HepG2 (cell line): ENCODE measurements around the gene TMEM165. TPM values are rescaled to one million over a fixed set of nuclear protein-coding genes. Genes with fewer than 3 reads are reported as not detected.

Experiments used
- ERF ChIP-seq: IDR thresholded peaks from 2 replicates; pipeline ENCODE4 v1.6.1; 2018; ENCODE audit warnings: missing biosample characterization, missing genetic modification reagents
- ISL2 ChIP-seq: sonication (generic); formaldehyde crosslinking; IDR thresholded peaks from 2 replicates; pipeline ENCODE4 v1.5.0; 2020; ENCODE audit warnings: missing genetic modification reagents
- KDM6A ChIP-seq: IDR thresholded peaks from 2 replicates; pipeline ENCODE4 v1.6.1; 2016; ENCODE audit warnings: low read depth
- NR2F1 ChIP-seq, 2 experiments: fragments of 450-650 bp in 1 of 2; formaldehyde crosslinking in 1 of 2; IDR thresholded peaks; 2 replicates each; pipeline versions ENCODE4 v1.5.0 to v1.6.1; 2016 to 2020; ENCODE audit warnings: mild to moderate bottlenecking in 1 of 2, missing compliant biosample characterization in 1 of 2, missing genetic modification reagents in 1 of 2, moderate library complexity in 1 of 2
- SAP130 ChIP-seq: IDR thresholded peaks from 2 replicates; pipeline ENCODE4 v1.6.1; 2016; ENCODE audit warnings: low read depth
- ZNF224 ChIP-seq: sonication (generic); formaldehyde crosslinking; IDR thresholded peaks from 2 replicates; pipeline ENCODE4 v1.5.0; 2020; ENCODE audit warnings: mild to moderate bottlenecking, missing genetic modification reagents
- ZNF383 ChIP-seq: sonication (generic); formaldehyde crosslinking; IDR thresholded peaks from 2 replicates; pipeline ENCODE4 v1.4.0; 2020; ENCODE audit warnings: missing genetic modification reagents, mild to moderate bottlenecking, borderline replicate concordance
- ZNF550 ChIP-seq: sonication (generic); formaldehyde crosslinking; IDR thresholded peaks from 2 replicates; pipeline ENCODE4 v1.4.0; 2020; ENCODE audit warnings: mild to moderate bottlenecking, missing genetic modification reagents, borderline replicate concordance
- polyA plus RNA-seq, 8 experiments: library from polyadenylated mRNA; depleted of rRNA in 3 of 8; stranded (reverse) in 7 of 8; unstranded in 1 of 8; fragments of >200 nt; fragmentation: Illumina TruSeq in 4 of 8; extraction: Trizol in 4 of 8; gene quantifications; 2 replicates each; pipeline versions ENCODE4 v1.2.1 to v1.2.3, GENCODE V29; 2011 to 2016; ENCODE audit warnings: low read depth in 4 of 8, missing spikeins in 1 of 8, mixed read lengths in 1 of 8; ENCODE audit not compliant: insufficient read depth in 1 of 8
- total RNA-seq, 5 experiments: library from RNA; depleted of rRNA; stranded (reverse); fragments of >200 nt; fragmentation: Illumina TruSeq; extraction: Trizol; gene quantifications; 2 replicates each; pipeline ENCODE4 v1.2.3, GENCODE V29; 2016; ENCODE audit warnings: low read depth in 1 of 5
- TF ChIP-seq, protein P1 (sequence below): sonication (generic); formaldehyde crosslinking; IDR thresholded peaks from 2 replicates; pipeline ENCODE4 v1.5.0; 2020; ENCODE audit warnings: mild to moderate bottlenecking, missing genetic modification reagents
- TF ChIP-seq, protein P2 (sequence below): sonication (generic); formaldehyde crosslinking; IDR thresholded peaks from 2 replicates; pipeline ENCODE4 v1.4.0; 2020; ENCODE audit warnings: mild to moderate bottlenecking, missing genetic modification reagents
- TF ChIP-seq, protein P3 (sequence below): IDR thresholded peaks from 2 replicates; pipeline ENCODE4 v1.6.1; 2016; ENCODE audit warnings: missing compliant biosample characterization, missing genetic modification reagents, borderline replicate concordance
- TF ChIP-seq, protein P4 (sequence below): sonication (generic); formaldehyde crosslinking; IDR thresholded peaks from 2 replicates; pipeline ENCODE4 v1.4.0; 2020; ENCODE audit warnings: mild to moderate bottlenecking, missing genetic modification reagents
- TF ChIP-seq, protein P5 (sequence below): sonication (generic); formaldehyde crosslinking; IDR thresholded peaks from 2 replicates; pipeline ENCODE4 v1.9.0; 2022; ENCODE audit warnings: low read depth, missing genetic modification reagents

Gene TMEM165
- total and polyA plus RNA-seq, 2 of the 13 experiments (the other 11 are each of a cell fraction or from before 2014, with no cell fraction given), result 54.6 to 103 TPM

DNA sequence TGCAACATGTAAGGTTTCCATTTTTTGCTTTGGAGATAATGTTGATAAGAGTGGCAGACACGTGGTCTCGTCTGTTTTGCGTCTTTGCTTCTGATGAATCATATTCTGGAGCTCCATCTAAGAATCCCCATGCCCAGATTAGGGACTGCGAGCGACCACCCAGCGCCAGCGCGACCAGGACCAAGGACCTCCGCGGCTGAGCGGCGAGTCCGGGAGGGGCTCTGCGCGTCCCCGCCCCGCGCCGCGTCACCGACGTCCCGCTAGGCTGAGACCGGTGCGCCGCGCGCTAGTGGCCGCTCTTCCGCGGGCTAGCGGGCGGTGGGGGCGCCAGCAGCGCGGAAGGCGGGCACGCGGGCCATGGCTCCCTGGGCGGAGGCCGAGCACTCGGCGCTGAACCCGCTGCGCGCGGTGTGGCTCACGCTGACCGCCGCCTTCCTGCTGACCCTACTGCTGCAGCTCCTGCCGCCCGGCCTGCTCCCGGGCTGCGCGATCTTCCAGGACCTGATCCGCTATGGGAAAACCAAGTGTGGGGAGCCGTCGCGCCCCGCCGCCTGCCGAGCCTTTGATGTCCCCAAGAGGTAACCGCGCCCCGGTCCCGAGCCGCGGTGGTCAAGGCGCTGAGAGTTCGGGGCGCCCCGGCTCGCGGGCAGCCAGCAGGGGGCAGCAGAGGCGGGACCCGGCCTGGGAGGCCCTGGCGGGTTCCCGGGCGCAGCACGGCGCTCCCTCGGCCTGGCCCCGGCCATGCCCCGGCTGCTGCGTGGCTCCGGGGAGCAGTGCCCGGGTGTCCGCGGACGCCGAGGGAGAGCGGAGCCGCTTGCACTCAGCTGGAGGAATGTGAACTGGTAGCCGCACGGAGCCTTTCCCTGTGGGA, 49.5 kb upstream of the TMEM165 start, which contains the start of gene SRD5A3 (continued):
- TF ChIP-seq ERF (peak; percentile 59; the same call in 1 of the 2 replicates), SAP130 (peak; percentile 71), ISL2 (no peak; the same call in none of the 2 replicates), ZNF383 (CRISPR knock-in tag) (no peak), NR2F1 (CRISPR knock-in tag; IDR thresholded peaks at IDR 0.05) (no peak), ZNF224 (CRISPR knock-in tag) (0 out of 2 replicates have a peak, but pooled peaks have one; percentile 43), KDM6A (CRISPR knock-in tag) (no peak), ZNF550 (CRISPR knock-in tag) (no peak)
- TF ChIP-seq, protein P1, sequence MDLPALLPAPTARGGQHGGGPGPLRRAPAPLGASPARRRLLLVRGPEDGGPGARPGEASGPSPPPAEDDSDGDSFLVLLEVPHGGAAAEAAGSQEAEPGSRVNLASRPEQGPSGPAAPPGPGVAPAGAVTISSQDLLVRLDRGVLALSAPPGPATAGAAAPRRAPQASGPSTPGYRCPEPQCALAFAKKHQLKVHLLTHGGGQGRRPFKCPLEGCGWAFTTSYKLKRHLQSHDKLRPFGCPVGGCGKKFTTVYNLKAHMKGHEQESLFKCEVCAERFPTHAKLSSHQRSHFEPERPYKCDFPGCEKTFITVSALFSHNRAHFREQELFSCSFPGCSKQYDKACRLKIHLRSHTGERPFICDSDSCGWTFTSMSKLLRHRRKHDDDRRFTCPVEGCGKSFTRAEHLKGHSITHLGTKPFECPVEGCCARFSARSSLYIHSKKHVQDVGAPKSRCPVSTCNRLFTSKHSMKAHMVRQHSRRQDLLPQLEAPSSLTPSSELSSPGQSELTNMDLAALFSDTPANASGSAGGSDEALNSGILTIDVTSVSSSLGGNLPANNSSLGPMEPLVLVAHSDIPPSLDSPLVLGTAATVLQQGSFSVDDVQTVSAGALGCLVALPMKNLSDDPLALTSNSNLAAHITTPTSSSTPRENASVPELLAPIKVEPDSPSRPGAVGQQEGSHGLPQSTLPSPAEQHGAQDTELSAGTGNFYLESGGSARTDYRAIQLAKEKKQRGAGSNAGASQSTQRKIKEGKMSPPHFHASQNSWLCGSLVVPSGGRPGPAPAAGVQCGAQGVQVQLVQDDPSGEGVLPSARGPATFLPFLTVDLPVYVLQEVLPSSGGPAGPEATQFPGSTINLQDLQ (CRISPR knock-in tag), result no peak
- TF ChIP-seq, protein P2, sequence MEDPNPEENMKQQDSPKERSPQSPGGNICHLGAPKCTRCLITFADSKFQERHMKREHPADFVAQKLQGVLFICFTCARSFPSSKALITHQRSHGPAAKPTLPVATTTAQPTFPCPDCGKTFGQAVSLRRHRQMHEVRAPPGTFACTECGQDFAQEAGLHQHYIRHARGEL (CRISPR knock-in tag), result no peak
- TF ChIP-seq, protein P3, sequence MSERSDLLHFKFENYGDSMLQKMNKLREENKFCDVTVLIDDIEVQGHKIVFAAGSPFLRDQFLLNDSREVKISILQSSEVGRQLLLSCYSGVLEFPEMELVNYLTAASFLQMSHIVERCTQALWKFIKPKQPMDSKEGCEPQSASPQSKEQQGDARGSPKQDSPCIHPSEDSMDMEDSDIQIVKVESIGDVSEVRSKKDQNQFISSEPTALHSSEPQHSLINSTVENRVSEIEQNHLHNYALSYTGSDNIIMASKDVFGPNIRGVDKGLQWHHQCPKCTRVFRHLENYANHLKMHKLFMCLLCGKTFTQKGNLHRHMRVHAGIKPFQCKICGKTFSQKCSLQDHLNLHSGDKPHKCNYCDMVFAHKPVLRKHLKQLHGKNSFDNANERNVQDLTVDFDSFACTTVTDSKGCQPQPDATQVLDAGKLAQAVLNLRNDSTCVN (CRISPR knock-in tag), result peak; percentile 36; the same call in 1 of the 2 replicates
- TF ChIP-seq, protein P4, sequence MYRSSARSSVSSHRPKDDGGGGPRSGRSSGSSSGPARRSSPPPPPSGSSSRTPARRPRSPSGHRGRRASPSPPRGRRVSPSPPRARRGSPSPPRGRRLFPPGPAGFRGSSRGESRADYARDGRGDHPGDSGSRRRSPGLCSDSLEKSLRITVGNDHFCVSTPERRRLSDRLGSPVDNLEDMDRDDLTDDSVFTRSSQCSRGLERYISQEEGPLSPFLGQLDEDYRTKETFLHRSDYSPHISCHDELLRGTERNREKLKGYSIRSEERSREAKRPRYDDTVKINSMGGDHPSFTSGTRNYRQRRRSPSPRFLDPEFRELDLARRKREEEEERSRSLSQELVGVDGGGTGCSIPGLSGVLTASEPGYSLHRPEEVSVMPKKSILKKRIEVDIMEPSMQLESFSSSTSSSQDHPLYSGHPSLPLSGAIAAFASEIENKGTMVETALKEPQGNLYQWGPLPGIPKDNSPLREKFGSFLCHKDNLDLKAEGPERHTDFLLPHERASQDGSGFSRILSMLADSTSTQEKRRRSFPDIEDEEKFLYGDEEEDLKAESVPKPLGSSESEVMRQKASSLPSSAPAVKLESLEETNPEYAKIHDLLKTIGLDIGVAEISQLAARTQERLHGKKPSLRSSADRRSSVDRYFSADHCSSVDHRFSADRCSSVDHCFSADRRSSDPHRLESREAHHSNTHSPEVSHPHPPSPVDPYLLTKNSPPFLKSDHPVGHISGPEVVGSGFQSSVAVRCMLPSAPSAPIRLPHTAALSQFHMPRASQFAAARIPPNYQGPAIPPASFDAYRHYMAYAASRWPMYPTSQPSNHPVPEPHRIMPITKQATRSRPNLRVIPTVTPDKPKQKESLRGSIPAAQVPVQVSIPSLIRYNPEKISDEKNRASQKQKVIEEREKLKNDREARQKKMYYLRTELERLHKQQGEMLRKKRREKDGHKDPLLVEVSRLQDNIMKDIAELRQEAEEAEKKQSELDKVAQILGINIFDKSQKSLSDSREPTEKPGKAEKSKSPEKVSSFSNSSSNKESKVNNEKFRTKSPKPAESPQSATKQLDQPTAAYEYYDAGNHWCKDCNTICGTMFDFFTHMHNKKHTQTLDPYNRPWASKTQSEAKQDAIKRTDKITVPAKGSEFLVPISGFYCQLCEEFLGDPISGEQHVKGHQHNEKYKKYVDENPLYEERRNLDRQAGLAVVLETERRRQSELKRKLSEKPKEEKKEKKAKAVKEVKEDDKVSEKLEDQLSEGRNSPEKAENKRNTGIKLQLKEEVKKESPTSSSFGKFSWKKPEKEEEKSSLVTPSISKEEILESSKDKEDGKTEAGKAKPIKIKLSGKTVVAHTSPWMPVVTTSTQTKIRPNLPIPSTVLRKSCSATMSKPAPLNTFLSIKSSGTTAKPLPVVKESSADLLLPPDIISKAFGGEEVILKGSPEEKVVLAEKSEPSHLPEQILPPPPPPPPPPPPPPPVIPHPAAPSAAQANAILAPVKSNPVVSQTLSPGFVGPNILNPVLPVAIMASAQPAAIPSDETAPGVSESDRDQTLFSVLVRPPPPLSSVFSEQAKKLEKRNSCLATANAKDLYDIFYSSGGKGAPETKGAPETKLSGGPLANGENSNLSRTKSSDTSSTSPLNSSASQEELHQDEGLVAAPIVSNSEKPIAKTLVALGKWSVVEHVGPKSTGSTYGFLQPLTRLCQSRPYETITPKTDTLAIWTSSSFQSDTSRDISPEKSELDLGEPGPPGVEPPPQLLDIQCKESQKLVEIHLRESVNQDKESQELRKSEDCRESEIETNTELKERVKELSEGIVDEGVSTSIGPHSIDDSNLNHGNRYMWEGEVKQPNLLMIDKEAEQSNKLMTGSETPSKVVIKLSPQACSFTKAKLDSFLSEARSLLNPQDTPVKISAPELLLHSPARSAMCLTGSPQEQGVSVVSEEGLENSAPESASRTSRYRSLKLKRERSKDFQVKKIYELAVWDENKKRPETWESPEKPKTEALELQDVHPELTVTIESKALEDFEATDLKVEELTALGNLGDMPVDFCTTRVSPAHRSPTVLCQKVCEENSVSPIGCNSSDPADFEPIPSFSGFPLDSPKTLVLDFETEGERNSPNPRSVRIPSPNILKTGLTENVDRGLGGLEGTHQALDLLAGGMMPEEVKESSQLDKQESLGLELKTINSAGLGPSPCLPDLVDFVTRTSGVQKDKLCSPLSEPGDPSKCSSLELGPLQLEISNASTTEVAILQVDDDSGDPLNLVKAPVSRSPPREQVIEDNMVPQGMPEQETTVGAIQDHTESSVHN, result no peak
- TF ChIP-seq, protein P5, sequence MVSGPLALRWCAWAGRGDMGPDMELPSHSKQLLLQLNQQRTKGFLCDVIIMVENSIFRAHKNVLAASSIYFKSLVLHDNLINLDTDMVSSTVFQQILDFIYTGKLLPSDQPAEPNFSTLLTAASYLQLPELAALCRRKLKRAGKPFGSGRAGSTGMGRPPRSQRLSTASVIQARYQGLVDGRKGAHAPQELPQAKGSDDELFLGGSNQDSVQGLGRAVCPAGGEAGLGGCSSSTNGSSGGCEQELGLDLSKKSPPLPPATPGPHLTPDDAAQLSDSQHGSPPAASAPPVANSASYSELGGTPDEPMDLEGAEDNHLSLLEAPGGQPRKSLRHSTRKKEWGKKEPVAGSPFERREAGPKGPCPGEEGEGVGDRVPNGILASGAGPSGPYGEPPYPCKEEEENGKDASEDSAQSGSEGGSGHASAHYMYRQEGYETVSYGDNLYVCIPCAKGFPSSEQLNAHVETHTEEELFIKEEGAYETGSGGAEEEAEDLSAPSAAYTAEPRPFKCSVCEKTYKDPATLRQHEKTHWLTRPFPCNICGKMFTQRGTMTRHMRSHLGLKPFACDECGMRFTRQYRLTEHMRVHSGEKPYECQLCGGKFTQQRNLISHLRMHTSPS (CRISPR knock-in tag), result no peak; the same call in 1 of the 2 replicates
